GM18873 (cell line): Measurements from ENCODE around the gene IDE.
"Not testable (repeated sequence)": the region's sequence is repeated elsewhere in the genome, so short reads cannot be mapped to it uniquely, and the experiment has no call there.

Experiments used
- ATAC-seq: cut with Tn5 transposase; IDR thresholded peaks from one replicate; pipeline ENCODE4 v1.9.1; 2021; ENCODE audit warnings: mild to moderate bottlenecking, moderate library complexity, moderate number of reproducible peaks; ENCODE audit not compliant: unreplicated experiment, low FRiP score

IDE gene

DNA sequence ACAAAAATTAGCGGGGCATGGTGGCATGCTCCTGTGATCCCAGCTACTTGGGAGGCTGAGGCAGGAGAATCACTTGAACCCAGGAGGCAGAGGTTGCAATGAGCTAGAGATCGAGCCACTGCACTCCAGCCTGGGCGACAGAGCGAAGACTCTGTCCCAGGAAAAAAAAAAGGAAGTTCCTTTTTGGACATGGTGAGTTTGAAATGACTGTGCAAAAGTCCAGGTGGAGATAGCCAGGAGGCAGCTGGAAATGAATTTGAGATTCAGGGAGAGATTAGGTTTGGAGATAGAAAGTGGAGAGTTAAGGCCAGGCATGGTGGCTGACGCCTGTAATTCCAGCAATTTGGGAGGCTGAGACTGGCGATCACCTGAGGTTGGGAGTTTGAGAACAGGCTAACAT lies 143.8 kb downstream of the IDE start:
- ATAC-seq, result no peak

DNA sequence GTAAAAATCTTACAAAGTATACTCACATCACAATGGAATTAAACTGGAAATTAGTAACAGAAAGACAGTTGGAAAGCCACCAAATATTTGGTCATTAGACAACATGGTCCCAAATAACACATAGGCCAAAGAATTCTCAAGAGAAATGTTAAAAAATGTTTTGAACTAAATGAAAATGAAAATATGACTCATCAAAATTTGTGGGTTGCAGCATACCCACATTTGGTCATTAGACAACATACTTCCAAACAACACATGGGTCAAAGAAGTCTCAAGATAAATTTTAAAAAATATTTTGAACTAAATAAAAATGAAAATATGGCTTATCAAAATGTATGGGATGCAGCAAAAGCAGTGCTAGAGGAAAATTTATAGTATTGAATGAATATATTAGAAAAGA lies 152.3 kb downstream of the IDE start:
- no peak for ATAC-seq

DNA sequence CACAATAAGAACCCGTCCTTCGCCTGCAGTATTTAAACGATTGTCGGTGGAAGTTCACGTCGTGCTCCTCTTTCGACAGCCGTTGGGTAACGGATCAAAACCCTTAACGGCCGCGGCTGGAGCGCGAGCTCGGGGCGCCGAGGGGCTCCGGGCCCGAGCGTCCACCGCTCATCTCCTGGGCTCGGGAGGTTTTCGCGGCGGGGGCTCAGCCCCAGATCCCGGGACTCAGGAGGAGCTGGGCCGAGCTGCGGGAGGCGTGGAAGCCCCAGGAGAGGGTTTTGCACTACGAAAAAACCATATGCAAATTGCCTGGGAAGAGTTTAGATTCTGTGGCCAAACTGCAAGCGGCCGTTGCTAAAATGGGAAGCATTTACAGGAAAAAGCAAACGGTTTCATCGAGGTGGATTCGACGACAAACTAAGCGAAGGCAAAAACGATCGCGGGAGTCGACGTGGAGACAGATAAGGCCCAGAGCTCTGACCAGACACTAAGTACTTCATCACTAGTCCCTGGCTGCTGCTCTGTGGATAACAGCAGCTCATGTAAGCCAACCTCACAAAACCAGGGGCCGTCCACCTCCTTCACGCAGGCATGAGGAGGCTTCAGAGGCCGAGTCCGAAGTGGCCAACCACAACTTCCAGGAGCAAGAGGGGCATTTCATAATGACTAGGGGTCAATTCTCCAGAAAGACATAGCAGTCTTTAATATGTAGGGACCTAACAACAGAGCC lies 153.2 kb downstream of the IDE start:
- no peak for ATAC-seq

DNA sequence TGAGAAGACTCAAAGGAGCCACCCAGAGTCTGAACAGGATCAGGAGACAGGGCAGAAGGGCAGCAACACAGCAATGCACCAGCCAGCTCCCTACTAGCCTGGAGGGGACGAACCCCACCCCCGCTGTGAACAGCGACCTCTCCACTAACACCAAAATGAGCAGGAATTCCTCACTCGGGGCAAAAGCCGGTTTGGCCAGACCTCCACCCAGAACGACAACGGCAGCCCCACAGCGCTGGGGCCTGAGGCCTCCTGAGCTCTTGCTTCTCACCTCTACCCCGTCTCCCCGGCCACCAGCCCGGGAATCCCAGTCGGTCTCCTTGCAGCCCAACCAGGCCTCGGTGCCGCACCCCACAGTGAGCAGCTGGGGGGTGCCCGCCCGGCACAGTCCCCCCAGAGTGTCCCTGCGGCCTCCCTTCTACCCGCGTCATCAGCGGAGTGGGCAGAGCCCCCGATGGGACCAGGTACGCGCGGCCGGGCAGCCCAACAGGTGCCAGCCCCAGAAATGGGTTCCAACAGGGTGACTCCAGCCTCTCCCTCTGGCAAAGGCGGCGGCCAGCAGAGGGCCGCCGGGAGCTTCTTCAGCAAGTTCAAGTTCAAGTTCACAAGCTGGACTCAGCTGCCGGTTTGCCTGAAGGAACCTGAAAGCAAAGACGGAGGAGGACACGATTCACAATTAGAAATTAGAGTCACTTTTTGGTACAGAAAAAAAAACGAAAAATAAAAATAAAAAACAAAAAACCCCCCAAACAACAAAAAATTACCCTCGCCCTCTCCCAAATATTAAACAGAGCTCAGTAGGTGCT lies 153.9 kb downstream of the IDE start:
- no peak for ATAC-seq

DNA sequence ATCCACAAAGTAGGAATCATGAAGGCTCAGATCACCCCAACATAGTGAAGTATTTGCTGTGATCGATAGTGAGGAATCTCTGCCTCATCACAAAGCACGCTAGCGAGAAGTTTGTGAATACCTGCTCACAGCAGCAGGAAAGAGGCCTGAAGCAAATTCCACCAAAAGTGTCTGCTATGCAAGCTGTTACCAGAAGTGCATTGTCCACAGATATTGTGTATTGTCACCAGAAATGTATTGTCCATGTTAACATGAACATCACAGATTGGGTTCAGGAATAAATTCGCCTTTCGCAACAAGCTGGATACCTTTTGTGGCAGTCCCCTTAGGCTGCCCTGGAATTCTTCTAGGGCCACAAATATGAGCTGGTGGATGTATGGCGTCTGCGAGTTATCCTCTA lies 155.0 kb downstream of the IDE start:
- no peak for ATAC-seq

DNA sequence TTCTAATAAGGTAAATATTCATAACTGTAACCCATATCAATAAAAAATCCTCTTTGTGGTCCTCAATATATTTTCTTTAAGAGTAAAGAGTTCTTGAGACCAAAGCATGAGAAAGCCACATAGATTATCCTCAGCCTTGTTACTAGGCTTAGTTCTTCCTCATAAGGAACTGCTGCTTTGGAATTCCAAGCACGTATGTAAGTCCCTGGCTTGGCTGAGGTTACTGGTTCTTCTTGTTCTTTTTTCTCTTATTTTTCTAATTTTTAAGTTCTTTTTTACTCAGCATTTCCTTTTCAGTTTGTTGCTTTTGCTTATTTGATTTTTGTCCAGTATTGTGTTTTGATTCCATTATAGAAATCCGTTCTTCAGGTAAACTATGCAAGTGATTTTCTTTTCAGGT lies 155.7 kb downstream of the IDE start:
- no peak for ATAC-seq

DNA sequence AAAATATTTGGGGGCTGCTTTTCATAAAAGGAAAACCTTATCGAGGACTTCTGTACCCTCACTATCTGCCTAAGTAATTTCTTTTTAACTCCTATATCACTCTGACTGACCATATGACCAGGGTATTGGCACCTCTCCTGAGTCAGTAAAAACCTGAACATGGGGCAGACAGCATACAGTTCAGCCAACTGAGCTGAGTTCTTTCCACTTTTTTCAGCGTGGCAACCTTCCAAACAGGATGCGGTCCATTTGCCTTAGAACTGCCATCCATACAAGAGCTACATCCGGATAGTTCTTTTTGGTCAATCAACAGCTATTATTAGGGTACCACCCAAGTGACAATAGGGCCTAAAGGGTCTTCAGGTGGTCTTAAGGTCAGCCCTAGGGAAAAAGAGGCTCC lies 160.4 kb downstream of the IDE start:
- no peak for ATAC-seq

DNA sequence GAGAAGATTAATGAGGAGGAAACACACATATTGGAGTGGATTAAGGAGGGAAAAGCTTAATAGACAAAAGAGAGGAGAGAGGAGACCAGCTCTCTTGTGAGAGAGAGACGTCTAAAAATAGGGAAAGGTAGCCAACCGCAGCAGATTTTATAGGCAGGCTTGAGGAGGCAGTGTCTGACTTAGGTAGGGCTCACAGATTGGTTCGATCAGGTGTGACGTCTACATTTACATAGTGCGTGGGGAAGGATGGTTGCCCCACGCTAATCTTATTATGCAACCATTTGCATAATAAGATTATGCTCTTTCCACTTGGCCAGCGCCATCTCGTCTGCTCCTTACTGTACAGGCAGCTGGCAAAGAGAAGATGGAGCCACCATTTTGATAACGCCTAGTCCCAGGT lies 160.9 kb downstream of the IDE start:
- no peak for ATAC-seq

DNA sequence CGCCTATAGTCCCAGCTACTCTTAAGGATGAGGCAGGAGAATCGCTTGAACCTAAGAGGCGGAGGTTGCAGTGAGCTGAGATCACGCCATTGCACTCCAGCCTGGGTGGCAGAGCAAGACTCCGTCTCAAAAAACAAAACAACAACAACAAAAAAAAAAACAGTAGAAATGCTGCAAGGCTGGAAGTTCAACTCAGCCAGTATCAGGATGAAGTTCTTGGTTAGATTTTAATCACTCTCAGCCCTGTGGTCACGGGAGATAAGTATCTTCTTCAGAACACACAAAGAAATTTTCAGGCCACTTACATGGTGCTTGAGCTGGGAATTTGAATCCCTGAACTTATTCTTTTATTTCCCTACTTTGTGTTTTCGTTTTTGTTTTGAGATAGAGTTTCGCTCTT lies 162.5 kb downstream of the IDE start:
- ATAC-seq, result no peak

DNA sequence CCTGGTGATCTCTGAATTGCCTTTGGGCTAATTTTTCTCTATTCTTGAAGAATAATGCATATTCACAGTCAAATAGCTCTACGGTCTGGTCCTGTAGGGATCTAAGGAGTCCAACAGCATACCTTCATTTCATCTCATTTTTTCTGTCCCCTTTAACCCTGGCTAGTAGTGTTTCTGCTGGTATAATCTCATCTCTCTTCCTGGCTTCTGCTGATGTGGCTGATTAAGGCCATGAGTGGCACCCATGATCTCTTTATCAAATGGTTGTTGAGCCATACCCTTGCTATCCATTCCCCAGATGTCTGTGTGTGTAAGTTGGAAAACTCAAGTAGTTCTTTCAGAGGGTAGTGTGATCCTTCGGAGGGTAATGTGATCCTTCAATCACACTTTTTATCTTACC lies 163.4 kb downstream of the IDE start:
- ATAC-seq, result no peak

DNA sequence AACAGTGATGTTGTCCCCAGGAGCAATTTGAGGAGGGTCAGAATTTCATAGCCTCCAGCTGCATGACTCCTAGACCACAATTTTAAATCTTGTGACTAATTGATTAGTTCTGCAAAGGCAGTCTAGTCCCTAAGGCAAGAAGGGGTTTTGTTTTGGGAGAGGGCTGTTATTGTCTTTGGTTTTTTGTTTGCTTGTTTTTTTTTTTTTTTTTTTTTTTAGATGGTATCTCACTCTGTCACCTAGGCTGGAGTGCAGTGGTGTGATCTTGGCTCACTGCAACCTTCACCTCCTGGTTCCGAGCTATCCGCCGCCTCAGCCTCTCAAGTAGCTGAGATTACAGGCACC lies 165.9 kb downstream of the IDE start:
- no peak for ATAC-seq

DNA sequence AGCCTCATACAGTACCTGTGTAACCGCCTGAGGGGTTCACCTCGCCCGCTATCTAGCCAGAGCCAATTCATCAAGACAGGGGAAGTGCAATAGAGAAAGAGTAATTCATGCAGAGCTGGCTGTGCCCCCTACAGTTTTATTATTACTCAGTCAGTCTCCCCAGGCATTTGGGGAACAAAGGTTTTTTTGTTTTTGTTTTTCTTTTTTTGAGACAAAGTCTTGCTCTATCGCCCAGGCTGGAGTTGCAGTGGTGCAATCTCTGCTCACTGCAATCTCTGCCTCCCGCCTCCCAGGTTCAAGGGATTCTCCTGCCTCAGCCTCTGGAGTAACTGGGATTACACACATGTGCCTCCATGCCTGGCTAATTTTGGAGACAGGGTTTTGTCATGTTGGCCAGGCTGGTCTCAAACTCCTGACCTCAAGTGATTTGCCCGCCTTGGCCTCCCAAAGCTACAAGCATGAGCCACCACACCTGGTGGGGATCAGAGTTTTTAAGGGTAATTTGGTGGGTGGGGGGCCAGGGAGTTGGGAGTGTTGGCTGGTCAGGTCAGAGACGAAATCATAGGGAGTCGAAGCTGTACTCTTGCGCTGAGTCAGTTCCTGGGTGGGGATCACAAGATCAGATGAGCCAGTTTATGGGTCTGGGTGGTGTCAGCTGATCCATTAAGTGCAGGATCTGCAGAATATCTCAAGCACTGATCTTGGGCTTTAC lies 166.4 kb downstream of the IDE start:
- no peak for ATAC-seq

DNA sequence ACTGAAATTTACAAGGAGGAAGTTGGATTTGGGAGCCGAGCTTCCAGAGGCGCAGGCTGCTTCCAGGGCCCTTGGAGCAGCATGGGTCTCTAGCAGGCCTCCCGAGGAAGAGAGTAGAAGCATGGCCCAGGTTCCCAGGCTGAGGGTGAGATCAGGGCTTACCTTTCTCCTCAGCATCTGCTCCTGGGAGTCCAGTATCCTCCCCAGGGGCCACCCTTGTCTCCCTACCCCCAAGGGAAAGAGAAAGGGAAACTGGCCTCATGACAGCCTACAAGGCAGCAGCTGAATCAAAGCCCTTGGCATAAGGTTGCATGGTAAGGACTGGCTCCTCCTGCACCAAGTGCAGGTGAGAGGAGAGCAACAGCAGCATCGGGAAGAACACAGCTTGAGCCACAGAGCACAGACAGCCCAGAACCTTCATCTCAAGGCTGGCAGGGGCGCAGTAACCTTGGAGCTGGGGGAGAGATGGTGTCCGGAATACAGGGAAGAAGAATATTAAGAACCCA lies 168.4 kb downstream of the IDE start:
- no peak for ATAC-seq

DNA sequence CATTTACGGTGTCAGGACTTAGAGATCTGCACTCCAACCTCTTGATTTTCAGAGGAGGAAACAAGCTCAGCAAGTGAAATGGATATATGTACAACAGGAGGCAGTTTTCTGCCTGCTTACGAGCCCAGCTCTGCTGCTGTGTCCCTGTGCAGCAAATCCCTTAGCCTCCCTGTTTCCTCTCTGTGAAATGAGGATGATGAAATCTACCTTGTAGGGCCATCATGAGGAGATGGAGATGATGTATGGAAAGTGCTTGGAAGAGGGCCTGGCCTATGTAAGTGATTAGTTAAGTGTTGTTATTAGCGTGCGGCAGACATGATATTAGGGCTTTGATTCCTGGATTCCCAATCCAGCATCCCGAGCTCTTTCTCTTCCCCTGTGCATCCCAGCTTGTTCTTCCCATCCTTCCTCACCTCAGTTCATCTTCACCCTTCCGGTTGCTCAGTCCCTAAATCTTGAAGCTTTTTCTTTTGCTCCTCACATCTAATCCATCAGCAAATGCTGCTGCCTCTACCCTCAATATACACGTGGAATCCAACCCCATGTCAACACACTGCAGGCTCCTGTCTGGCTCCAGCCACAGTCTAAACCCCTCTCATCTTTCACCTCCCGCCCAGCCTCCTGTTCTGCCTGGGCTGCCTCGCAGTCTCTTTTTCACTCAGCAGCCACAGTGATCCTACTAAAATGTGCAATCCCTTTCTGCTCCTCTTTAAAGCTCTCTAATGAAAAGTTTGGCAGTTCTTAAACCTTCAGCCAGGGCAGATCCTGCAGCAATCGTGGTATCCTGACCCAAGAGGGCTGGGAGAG lies 169.1 kb downstream of the IDE start:
- ATAC-seq, result no peak

DNA sequence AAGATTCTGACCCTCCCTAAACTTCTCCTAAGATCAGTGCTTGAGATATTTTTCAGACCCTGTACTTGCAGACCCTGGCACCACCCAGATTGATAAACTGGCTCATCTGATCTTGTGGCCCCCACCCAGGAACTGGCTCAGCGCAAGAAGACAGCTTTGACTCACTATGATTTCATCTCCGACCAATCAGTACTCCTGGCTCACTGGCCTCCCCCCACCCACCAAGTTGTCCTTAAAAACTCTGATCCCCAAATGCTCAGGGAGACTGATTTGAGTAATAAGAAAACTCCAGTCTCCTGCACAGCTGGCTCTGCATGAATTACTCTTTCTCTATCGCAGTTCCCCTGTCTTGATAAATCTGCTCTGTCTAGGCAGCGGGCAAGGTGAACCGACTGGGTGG lies 171.7 kb downstream of the IDE start:
- ATAC-seq, result not testable (repeated sequence)
